ENCODE measurements around the gene LRRK2.

The LRRK2 gene

DNA sequence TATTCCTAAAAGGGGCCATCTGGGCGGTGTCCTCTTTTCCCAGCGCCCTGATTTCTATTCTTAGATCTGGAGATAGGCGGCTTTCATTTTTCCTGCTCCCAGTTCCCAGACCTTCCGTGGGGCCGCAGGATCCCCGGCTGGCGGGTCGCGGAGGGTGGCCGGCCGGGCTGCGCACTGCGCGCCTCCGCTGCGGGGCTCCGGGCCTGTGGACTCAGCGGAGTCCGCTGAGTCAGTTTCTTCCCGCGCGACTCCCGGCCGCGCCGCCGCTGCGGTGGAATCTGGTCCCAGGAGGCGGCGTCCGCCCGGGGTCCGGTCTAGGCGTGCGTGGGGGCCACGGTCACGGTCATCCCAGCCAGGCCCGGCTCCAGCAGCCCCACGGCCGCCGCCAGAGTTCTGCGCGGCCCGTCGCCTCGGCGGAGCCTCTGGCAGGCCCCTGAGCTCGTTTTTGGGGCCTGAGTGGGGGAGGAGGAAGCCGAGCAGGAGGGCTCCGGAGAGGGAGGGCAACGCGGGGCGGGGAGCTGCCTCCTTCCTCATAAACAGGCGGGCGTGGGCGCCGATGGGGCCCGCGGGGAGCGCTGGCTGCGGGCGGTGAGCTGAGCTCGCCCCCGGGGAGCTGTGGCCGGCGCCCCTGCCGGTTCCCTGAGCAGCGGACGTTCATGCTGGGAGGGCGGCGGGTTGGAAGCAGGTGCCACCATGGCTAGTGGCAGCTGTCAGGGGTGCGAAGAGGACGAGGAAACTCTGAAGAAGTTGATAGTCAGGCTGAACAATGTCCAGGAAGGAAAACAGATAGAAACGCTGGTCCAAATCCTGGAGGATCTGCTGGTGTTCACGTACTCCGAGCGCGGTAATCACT is at the start of gene LRRK2:
Gene LRRK2, plus strand, starts transcription at position 559 of the 853 bp plus-strand sequence. Its CDS starts 135 bp downstream, at position 694.
- Mint-ChIP-seq H3K4me1 (peaks cover 34 to 60% of the 10 kb centered on the region in 2 donors), H3K36me3 (peaks cover 13 to 19% of the 10 kb centered on the region in 2 donors), H3K4me3 (peak within 1 kb of the TSS; percentile 83 to 84), H3K9me3 (peaks cover 0 to 1% of the 10 kb centered on the region in 2 donors), H3K27ac (peak within 1 kb of the TSS; percentile 91), H3K27me3 (no peaks in the 10 kb centered on the region)
- ATAC-seq (replicated peaks) = peak; percentile 80 to 83
- peak; percentile 90 for DNase-seq

DNA sequence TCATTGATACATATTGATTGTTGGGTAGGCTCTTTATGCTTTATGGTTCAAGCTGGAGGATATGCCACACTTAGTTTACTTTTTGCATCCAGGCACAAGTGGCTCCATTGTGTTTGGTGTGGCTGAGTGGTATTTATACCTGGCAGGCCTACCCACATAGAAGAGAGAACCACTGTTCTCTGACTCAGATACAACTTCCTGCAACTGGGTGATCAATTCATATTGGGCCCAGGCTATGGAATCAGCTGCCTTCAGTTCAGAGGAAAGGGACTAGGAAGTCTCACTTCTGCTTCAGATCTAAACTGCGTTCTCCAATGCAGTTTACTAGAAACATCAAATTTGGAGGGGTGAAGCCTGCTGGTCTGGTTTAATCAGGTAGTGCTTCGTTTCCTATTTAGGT is 49.8 kb upstream of the LRRK2 start:
- DNase-seq (peak; percentile 24), ATAC-seq (replicated peaks) (peak; percentile 91 to 94)
- Mint-ChIP-seq H3K9me3 (peaks cover 2 to 3% of the 10 kb centered on the region in 2 donors), H3K4me3 (peak overlapping the region in 1 of 2 donors; percentile 7), H3K27ac (no peak overlapping the region), H3K27me3 (no peaks in the 10 kb centered on the region), H3K36me3 (peaks cover 2 to 6% of the 10 kb centered on the region in 2 donors), H3K4me1 (peaks cover 25 to 47% of the 10 kb centered on the region in 2 donors)

DNA sequence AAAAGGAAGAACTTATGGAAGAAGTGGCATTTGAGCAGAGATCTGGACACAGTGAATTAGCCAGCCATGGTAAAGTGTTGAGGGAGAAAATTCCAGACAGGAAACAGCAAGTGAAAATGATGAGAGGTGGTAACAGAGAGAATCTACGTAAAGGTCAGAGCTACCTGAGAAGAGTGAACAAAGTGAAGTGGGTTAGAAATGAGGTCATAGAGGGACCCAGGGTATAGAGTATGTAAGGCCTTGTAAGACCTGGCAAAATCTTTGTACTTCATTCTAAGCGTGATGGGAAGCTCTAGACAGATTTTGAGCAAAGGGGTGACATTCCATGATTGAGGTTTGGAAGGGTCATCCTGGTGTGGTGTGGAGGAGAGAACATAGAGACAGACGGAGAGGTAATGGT is 49.3 kb upstream of the LRRK2 start:
- Mint-ChIP-seq H3K36me3 (peaks cover 6 to 10% of the 10 kb centered on the region in 2 donors), H3K27ac (no peak overlapping the region), H3K4me3 (peak overlapping the region in 1 of 2 donors; percentile 7), H3K9me3 (peaks cover 6 to 7% of the 10 kb centered on the region in 2 donors), H3K4me1 (peaks cover 24 to 50% of the 10 kb centered on the region in 2 donors), H3K27me3 (no peaks in the 10 kb centered on the region)
- DNase-seq = no peak
- ATAC-seq (replicated peaks) = peak; percentile 53 to 60

- Mint-ChIP-seq H3K4me3 (no peak overlapping the region), H3K4me1 (peaks cover 17 to 30% of the 10 kb centered on the region in 2 donors), H3K9me3 (peaks cover 7% of the 10 kb centered on the region in 2 donors), H3K27ac (no peak overlapping the region), H3K27me3 (no peaks in the 10 kb centered on the region), H3K36me3 (peaks cover 4 to 11% of the 10 kb centered on the region in 2 donors)
- ATAC-seq (replicated peaks) (no peak), DNase-seq (no peak)
Measured at GRCh38 chr12:40178701-40179100, 46.1 kb upstream of the LRRK2 start.

DNA sequence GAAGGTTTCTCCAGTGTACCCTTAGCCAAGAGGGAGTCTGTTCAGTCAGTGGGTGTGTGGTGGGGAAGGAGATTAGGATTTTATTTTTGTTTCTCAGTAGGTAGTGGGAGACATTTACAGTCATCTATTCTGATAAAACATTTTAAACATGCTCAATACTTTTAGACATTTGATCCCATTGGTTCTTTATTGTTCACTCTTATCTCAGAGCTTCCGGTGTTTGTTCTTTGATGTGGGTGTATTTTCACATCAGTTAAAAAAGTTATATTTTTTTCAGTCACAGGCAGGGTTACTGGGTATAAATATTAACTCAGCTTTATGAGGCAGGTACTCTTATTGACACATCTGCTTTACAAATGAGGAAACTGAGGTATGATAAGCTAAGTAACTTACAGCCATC is 43.3 kb upstream of the LRRK2 start:
- DNase-seq (no peak), ATAC-seq (replicated peaks) (no peak)
- Mint-ChIP-seq H3K9me3 (peaks cover 4 to 6% of the 10 kb centered on the region in 2 donors), H3K4me3 (no peak overlapping the region), H3K4me1 (peaks cover 0 to 6% of the 10 kb centered on the region in 2 donors), H3K27me3 (no peaks in the 10 kb centered on the region), H3K36me3 (peaks cover 4 to 6% of the 10 kb centered on the region in 2 donors), H3K27ac (no peak overlapping the region)

- Mint-ChIP-seq H3K36me3 (peaks cover 7 to 16% of the 10 kb centered on the region in 2 donors), H3K4me1 (peaks cover 3 to 6% of the 10 kb centered on the region in 2 donors), H3K27ac (no peak overlapping the region), H3K4me3 (no peak overlapping the region), H3K27me3 (no peaks in the 10 kb centered on the region), H3K9me3 (peaks cover 8% of the 10 kb centered on the region in 2 donors)
- no peak for DNase-seq
- ATAC-seq (replicated peaks) = no peak
Measured at GRCh38 chr12:40183715-40184114, 41.1 kb upstream of the LRRK2 start.

- H3K27ac Mint-ChIP-seq = no peak overlapping the region
- H3K36me3 Mint-ChIP-seq = peaks cover 7 to 16% of the 10 kb centered on the region in 2 donors
- peaks cover 3 to 6% of the 10 kb centered on the region in 2 donors for H3K4me1 Mint-ChIP-seq
- no peaks in the 10 kb centered on the region for H3K27me3 Mint-ChIP-seq
- no peak overlapping the region for H3K4me3 Mint-ChIP-seq
- H3K9me3 Mint-ChIP-seq = peaks cover 8% of the 10 kb centered on the region in 2 donors
- ATAC-seq (replicated peaks) = no peak
- DNase-seq = no peak
Measured at GRCh38 chr12:40184493-40185302, 40.1 kb upstream of the LRRK2 start.

- Mint-ChIP-seq H3K27me3 (no peaks in the 10 kb centered on the region), H3K36me3 (peaks cover 7 to 13% of the 10 kb centered on the region in 2 donors), H3K4me3 (no peak overlapping the region), H3K27ac (no peak overlapping the region), H3K9me3 (peaks cover 6 to 8% of the 10 kb centered on the region in 2 donors), H3K4me1 (peaks cover 3% of the 10 kb centered on the region in 2 donors)
- ATAC-seq (replicated peaks) (no peak), DNase-seq (no peak)
Measured at GRCh38 chr12:40185303-40185693, 39.5 kb upstream of the LRRK2 start.

GRCh38 chr12:40188558-40189320 is 36.1 kb upstream of the LRRK2 start:
- no peaks in the 10 kb centered on the region for H3K27me3 Mint-ChIP-seq
- no peak for ATAC-seq (replicated peaks)
- H3K4me1 Mint-ChIP-seq = peaks cover 10 to 17% of the 10 kb centered on the region in 2 donors
- H3K36me3 Mint-ChIP-seq = peaks cover 5 to 11% of the 10 kb centered on the region in 2 donors
- peaks cover 4 to 8% of the 10 kb centered on the region in 2 donors for H3K9me3 Mint-ChIP-seq
- H3K27ac Mint-ChIP-seq = no peak overlapping the region
- DNase-seq = no peak
- no peak overlapping the region for H3K4me3 Mint-ChIP-seq

DNA sequence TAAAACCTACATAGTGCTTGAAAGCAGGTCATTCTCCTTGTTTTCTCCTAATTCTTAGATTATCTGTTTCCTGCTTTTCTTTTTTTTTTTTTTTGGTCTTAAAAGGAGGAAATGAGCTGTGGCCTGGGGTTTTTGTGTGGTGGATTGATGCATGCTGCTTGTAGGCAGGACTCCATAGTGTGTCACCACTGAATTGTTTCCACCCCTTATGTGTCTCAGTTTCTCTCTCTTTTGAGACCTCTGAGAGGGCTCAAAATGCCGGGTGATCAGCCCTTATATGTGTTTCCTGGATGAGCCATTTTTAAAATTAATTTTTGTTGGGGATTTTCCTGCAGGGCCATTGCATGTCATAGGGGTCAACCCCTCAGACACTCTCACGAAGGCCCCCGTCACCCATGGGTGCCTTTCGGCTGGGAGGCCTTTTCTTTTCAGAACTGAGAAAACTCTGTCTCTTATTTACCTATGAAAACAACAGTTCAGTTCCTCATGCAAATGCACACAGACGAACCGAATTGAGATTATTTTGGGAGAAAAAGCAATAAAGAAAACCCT is 32.0 kb upstream of the LRRK2 start:
- ATAC-seq (replicated peaks) (peak; percentile 99), DNase-seq (peak; percentile 88)
- peak overlapping the region; percentile 71 to 78 for H3K4me3 Mint-ChIP-seq
- no peaks in the 10 kb centered on the region for H3K27me3 Mint-ChIP-seq
- peaks cover 28 to 41% of the 10 kb centered on the region in 2 donors for H3K4me1 Mint-ChIP-seq
- peaks cover 2 to 3% of the 10 kb centered on the region in 2 donors for H3K36me3 Mint-ChIP-seq
- peak overlapping the region; percentile 88 for H3K27ac Mint-ChIP-seq
- peaks cover 2 to 8% of the 10 kb centered on the region in 2 donors for H3K9me3 Mint-ChIP-seq

DNA sequence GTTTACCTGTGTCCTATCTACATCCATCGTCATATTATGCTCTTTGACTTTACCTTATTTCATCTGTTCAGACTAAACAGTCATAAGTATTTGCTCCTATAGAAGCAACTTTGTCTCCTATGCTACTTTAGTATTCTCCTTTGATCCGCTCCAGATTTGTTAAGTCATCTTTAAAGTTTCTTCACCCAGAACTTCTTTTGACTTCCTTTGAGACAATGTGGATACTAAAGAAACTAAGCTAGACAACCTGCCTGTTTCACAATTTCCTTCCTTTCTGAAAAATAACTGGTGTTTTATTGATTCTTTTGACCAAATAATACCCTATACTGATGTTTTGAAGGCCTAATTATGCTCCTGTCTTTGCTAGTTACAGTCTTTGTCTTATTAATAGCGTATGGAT is 30.0 kb upstream of the LRRK2 start:
- ATAC-seq (replicated peaks) = no peak
- H3K27ac Mint-ChIP-seq = peak overlapping the region; percentile 20
- DNase-seq = no peak
- peaks cover 0 to 7% of the 10 kb centered on the region in 2 donors for H3K9me3 Mint-ChIP-seq
- peaks cover 0 to 2% of the 10 kb centered on the region in 2 donors for H3K36me3 Mint-ChIP-seq
- no peak overlapping the region for H3K4me3 Mint-ChIP-seq
- peaks cover 28 to 50% of the 10 kb centered on the region in 2 donors for H3K4me1 Mint-ChIP-seq
- no peaks in the 10 kb centered on the region for H3K27me3 Mint-ChIP-seq

- Mint-ChIP-seq H3K36me3 (no peaks in the 10 kb centered on the region), H3K27ac (no peak overlapping the region), H3K4me3 (no peak overlapping the region), H3K27me3 (no peaks in the 10 kb centered on the region), H3K9me3 (peaks cover 0 to 5% of the 10 kb centered on the region in 2 donors), H3K4me1 (peaks cover 31 to 66% of the 10 kb centered on the region in 2 donors)
- DNase-seq (no peak), ATAC-seq (replicated peaks) (no peak)
Measured at GRCh38 chr12:40197590-40197989, 27.2 kb upstream of the LRRK2 start.

GRCh38 chr12:40198601-40199000 is 26.2 kb upstream of the LRRK2 start:
- Mint-ChIP-seq H3K4me3 (no peak overlapping the region), H3K27ac (no peak overlapping the region), H3K4me1 (peaks cover 29 to 66% of the 10 kb centered on the region in 2 donors), H3K27me3 (no peaks in the 10 kb centered on the region), H3K9me3 (peaks cover 0 to 2% of the 10 kb centered on the region in 2 donors), H3K36me3 (peaks cover 0 to 2% of the 10 kb centered on the region in 2 donors)
- ATAC-seq (replicated peaks) = no peak
- no peak for DNase-seq

Data from stimulated activated naive B cell treated with anti-CD40 and anti-IgM and Interleukin-4, amounts not matched to agents 10 μg/mL and 1 μg/mL and 100 μg/mL, for 72 hours (primary cell).